ENCODE data around the gene CNFN. TPM values are rescaled to one million over a fixed set of nuclear protein-coding genes. Genes with fewer than 3 reads are reported as not detected.
A peak's percentile ranks its signal among the peaks of the same experiment; 100 is the strongest.

Gene CNFN
- total and polyA plus RNA-seq, 7 donors = 6.1 to 21.0 (median 9.7) TPM; not detected in 4

GRCh38 chr19:42422092-42422900 lies 32.2 kb upstream of the CNFN start:
- Histone ChIP-seq H3K9me3 (no peaks in the 10 kb centered on the region), H3K4me3 (peak overlapping the region in 3 of 4 donors; percentile 53 to 64 (median 57)), H3K4me1 (peaks cover 0 to 28% (median 25%) of the 10 kb centered on the region in 4 donors), H3K27me3 (no peaks in the 10 kb centered on the region), H3K36me3 (no peaks in the 10 kb centered on the region), H3K27ac (peak overlapping the region in 3 of 4 donors; percentile 64 to 68 (median 65))
- 57 to 67% methylated on average over 17 of the region's 17 CpGs for WGBS, 2 donors
- intact Hi-C loops (cut with DNase I) = no loop called here
- TF ChIP-seq CTCF (IDR thresholded peaks at IDR 0.05) = no peak
- TF ChIP-seq POLR2A (IDR thresholded peaks at IDR 0.05) = no peak
- DNase-seq = peak; percentile 60

- Histone ChIP-seq H3K4me1 (peaks cover 0 to 24% (median 23%) of the 10 kb centered on the region in 4 donors), H3K9me3 (no peaks in the 10 kb centered on the region), H3K4me3 (no peak overlapping the region), H3K36me3 (no peaks in the 10 kb centered on the region), H3K27me3 (no peaks in the 10 kb centered on the region), H3K27ac (peak overlapping the region in 2 of 4 donors; percentile 18 to 65)
- TF ChIP-seq POLR2AphosphoS5 (IDR thresholded peaks at IDR 0.05) = peak in 1 of 4 donors; percentile 16
- TF ChIP-seq POLR2A (IDR thresholded peaks at IDR 0.05) = no peak
- TF ChIP-seq CTCF (IDR thresholded peaks at IDR 0.05) = no peak
- peak; percentile 62 for DNase-seq
- intact Hi-C loops (cut with DNase I) = no loop called here
- WGBS, 2 donors = 62 to 77% methylated on average over 9 of the region's 9 CpGs
These were observed 31.5 kb upstream of the CNFN start for GRCh38 chr19:42421591-42422031.

GRCh38 chr19:42421101-42421500 lies 31.0 kb upstream of the CNFN start:
- intact Hi-C loops (cut with DNase I) = no loop called here
- H3K27me3 ChIP-seq = no peaks in the 10 kb centered on the region
- H3K4me1 ChIP-seq = peaks cover 0 to 24% (median 23%) of the 10 kb centered on the region in 4 donors
- H3K27ac ChIP-seq = peak overlapping the region in 2 of 4 donors; percentile 18 to 50
- no peaks in the 10 kb centered on the region for H3K36me3 ChIP-seq
- TF ChIP-seq POLR2A (IDR thresholded peaks at IDR 0.05) (no peak), CTCF (IDR thresholded peaks at IDR 0.05) (no peak), POLR2AphosphoS5 (IDR thresholded peaks at IDR 0.05) (no peak), EP300 (IDR thresholded peaks at IDR 0.05) (no peak)
- no peak for DNase-seq
- no peaks in the 10 kb centered on the region for H3K9me3 ChIP-seq
- 75 to 84% methylated on average over 4 of the region's 4 CpGs for WGBS, 2 donors
- H3K4me3 ChIP-seq = no peak overlapping the region

- DNase-seq = peak; percentile 58
- intact Hi-C loops (cut with DNase I) = no loop called here
- Histone ChIP-seq H3K27ac (no peak overlapping the region), H3K4me3 (no peak overlapping the region), H3K9me3 (no peaks in the 10 kb centered on the region), H3K4me1 (peaks cover 0 to 24% (median 23%) of the 10 kb centered on the region in 4 donors), H3K27me3 (no peaks in the 10 kb centered on the region), H3K36me3 (no peaks in the 10 kb centered on the region)
- WGBS, 2 donors = 22 to 51% methylated on average over 10 of the region's 10 CpGs
- TF ChIP-seq EP300 (IDR thresholded peaks at IDR 0.05) = no peak
- no peak for TF ChIP-seq POLR2AphosphoS5 (IDR thresholded peaks at IDR 0.05)
- TF ChIP-seq CTCF (IDR thresholded peaks at IDR 0.05) = peak in 2 of 4 experiments; percentile 11 to 15
- no peak for TF ChIP-seq POLR2A (IDR thresholded peaks at IDR 0.05)
These were observed 30.0 kb upstream of the CNFN start for GRCh38 chr19:42420055-42420544.
